Measurements from ENCODE around the gene MOSPD2. TPM values are rescaled to one million over a fixed set of nuclear protein-coding genes. Genes with fewer than 3 reads are reported as not detected.

MOSPD2 gene
- polyA plus RNA-seq, 3 donors = 44.6 to 51.6 (median 45.7) TPM

DNA sequence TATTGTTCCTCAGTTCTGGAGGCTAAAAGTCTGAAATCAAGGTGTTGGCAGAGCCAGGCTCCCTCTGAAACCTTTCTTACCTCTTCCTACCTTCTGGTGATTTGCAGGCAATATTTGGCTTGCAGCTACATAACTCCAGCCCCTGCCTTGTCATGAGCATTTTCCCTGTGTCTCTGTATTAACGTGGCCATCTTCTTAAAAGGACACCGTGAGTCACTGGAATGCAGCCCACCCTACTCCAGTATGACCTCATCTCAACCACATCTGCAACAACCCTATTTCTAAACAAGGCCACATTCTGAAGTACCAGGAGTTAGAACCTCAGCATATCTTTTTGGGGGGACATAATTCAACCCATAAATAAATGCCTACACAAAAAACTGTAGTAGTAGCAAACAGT lies 41.1 kb upstream of the MOSPD2 start:
- Mint-ChIP-seq H3K4me1 (peaks cover 3% of the 10 kb centered on the region), H3K36me3 (peaks cover 2 to 14% of the 10 kb centered on the region in 2 donors), H3K9me3 (peaks cover 0 to 15% (median 5%) of the 10 kb centered on the region in 7 donors), H3K27ac (peak overlapping the region in 1 of 7 donors; percentile 21), H3K27me3 (ENCODE audit: low read depth in 3 of 3) (peaks cover 0 to 4% (median 2%) of the 10 kb centered on the region in 3 donors), H3K4me3 (no peak overlapping the region)
- Histone ChIP-seq H3K4me2 (replicated peaks; ENCODE audit: extremely low read depth, low read length, poor library complexity, severe bottlenecking) (no peak overlapping the region), H3K4me1 (ENCODE audit: control insufficient read depth in 1 of 2, insufficient read depth in 2 of 2, low read length in 2 of 2) (no peaks in the 10 kb centered on the region), H2AFZ (ENCODE audit: insufficient read depth, low read depth, low read length, poor library complexity, severe bottlenecking) (no peak overlapping the region), H3K9ac (ENCODE audit: insufficient read depth, low read length, poor library complexity, severe bottlenecking) (no peak overlapping the region), H4K20me1 (ENCODE audit: insufficient read depth, low read length) (no peaks in the 10 kb centered on the region), H3K36me3 (replicated peaks in 1 of 2; ENCODE audit: control insufficient read depth in 1 of 2, insufficient read depth in 2 of 2, low read length in 2 of 2) (no peaks in the 10 kb centered on the region), H3K4me3 (replicated peaks in 1 of 3; ENCODE audit: low read depth in 2 of 3, low read length in 3 of 3) (no peak overlapping the region), H3K79me2 (ENCODE audit: insufficient read depth, low read length) (no peaks in the 10 kb centered on the region), H3K27ac (ENCODE audit: low read depth in 1 of 2, low read length in 2 of 2) (no peak overlapping the region), H3K27me3 (ENCODE audit: control insufficient read depth in 2 of 2, insufficient read depth in 2 of 2, low read length in 2 of 2) (no peaks in the 10 kb centered on the region), H3K9me3 (replicated peaks in 1 of 2; ENCODE audit: control insufficient read depth in 1 of 2, insufficient read depth in 1 of 2, low read length in 2 of 2) (no peaks in the 10 kb centered on the region)
- no peak for DNase-seq
- TF ChIP-seq, protein P1, sequence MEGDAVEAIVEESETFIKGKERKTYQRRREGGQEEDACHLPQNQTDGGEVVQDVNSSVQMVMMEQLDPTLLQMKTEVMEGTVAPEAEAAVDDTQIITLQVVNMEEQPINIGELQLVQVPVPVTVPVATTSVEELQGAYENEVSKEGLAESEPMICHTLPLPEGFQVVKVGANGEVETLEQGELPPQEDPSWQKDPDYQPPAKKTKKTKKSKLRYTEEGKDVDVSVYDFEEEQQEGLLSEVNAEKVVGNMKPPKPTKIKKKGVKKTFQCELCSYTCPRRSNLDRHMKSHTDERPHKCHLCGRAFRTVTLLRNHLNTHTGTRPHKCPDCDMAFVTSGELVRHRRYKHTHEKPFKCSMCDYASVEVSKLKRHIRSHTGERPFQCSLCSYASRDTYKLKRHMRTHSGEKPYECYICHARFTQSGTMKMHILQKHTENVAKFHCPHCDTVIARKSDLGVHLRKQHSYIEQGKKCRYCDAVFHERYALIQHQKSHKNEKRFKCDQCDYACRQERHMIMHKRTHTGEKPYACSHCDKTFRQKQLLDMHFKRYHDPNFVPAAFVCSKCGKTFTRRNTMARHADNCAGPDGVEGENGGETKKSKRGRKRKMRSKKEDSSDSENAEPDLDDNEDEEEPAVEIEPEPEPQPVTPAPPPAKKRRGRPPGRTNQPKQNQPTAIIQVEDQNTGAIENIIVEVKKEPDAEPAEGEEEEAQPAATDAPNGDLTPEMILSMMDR (IDR thresholded peaks at IDR 0.05) = no peak
- intact Hi-C loops (cut with micrococcal nuclease) = no loop called here
- WGBS (ENCODE audit: insufficient coverage) = 75% methylated on average over 1 of the region's 2 CpGs

DNA sequence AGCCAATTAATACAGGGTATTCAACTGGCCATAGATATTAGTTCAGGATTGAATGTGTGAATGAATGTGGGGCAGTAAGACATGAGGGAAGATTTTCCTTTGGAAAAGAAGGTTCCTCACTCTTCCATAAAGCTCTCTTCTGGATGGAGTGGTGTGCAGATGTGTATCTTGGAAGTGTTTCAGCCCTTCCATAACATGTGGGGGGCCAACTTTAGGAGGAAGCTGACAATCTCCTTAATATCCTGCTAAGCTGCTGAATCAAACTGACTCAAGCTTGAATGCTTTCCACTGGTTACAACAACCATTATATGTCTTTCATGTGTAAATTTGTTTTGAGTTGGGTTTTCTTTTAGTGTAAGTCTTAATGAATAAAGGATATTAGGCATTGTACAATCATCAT lies 40.6 kb upstream of the MOSPD2 start:
- Mint-ChIP-seq H3K36me3 (peaks cover 4 to 14% of the 10 kb centered on the region in 2 donors), H3K4me1 (peaks cover 5% of the 10 kb centered on the region), H3K27ac (no peak overlapping the region), H3K9me3 (peaks cover 0 to 15% (median 5%) of the 10 kb centered on the region in 7 donors), H3K27me3 (ENCODE audit: low read depth in 3 of 3) (peaks cover 0 to 4% (median 2%) of the 10 kb centered on the region in 3 donors), H3K4me3 (no peak overlapping the region)
- TF ChIP-seq, protein P1 (IDR thresholded peaks at IDR 0.05) = no peak
- DNase-seq = no peak
- H2AFZ ChIP-seq (ENCODE audit: insufficient read depth, low read depth, low read length, poor library complexity, severe bottlenecking) = no peak overlapping the region
- H3K36me3 ChIP-seq (replicated peaks in 1 of 2; ENCODE audit: control insufficient read depth in 1 of 2, insufficient read depth in 2 of 2, low read length in 2 of 2) = no peaks in the 10 kb centered on the region
- no peak overlapping the region for H3K4me3 ChIP-seq (replicated peaks in 1 of 3; ENCODE audit: low read depth in 2 of 3, low read length in 3 of 3)
- no peaks in the 10 kb centered on the region for H3K27me3 ChIP-seq (ENCODE audit: control insufficient read depth in 2 of 2, insufficient read depth in 2 of 2, low read length in 2 of 2)
- H3K27ac ChIP-seq (ENCODE audit: low read depth in 1 of 2, low read length in 2 of 2) = no peak overlapping the region
- no peaks in the 10 kb centered on the region for H3K4me1 ChIP-seq (ENCODE audit: control insufficient read depth in 1 of 2, insufficient read depth in 2 of 2, low read length in 2 of 2)
- no peaks in the 10 kb centered on the region for H3K79me2 ChIP-seq (ENCODE audit: insufficient read depth, low read length)
- no peaks in the 10 kb centered on the region for H3K9me3 ChIP-seq (replicated peaks in 1 of 2; ENCODE audit: control insufficient read depth in 1 of 2, insufficient read depth in 1 of 2, low read length in 2 of 2)
- no peaks in the 10 kb centered on the region for H4K20me1 ChIP-seq (ENCODE audit: insufficient read depth, low read length)
- no peak overlapping the region for H3K4me2 ChIP-seq (replicated peaks; ENCODE audit: extremely low read depth, low read length, poor library complexity, severe bottlenecking)
- no peak overlapping the region for H3K9ac ChIP-seq (ENCODE audit: insufficient read depth, low read length, poor library complexity, severe bottlenecking)
- intact Hi-C loops (cut with micrococcal nuclease) = no loop called here

Measured in CD14-positive monocyte (primary cell).